HCT116 (cell line): ENCODE results near the gene HAO1.
A peak's percentile ranks its signal among the peaks of the same experiment; 100 is the strongest.

Experiments
- CTCF ChIP-seq, 3 experiments: fragments of 200-600 bp in 1 of 3; sonication (generic) in 1 of 3; IDR thresholded peaks in 2 of 3; conservative IDR thresholded peaks in 1 of 3; 2 replicates each; pipeline ENCODE4 v1.5.1; 2012 to 2017; ENCODE audit warnings: low read depth in 2 of 3, low read length in 2 of 3, antibody characterized with exemption in 1 of 3, borderline replicate concordance in 1 of 3, control low read depth in 1 of 3, mild to moderate bottlenecking in 1 of 3, mixed read lengths in 1 of 3, mixed run types in 1 of 3, moderate library complexity in 1 of 3; ENCODE audit not compliant: insufficient read depth in 1 of 3
- EZH2 ChIP-seq: fragments of 200-600 bp; sonication (generic); IDR thresholded peaks from 2 replicates; pipeline ENCODE4 v1.6.1; 2017; ENCODE audit warnings: antibody characterized with exemption, mixed run types
- POLR2A ChIP-seq: IDR thresholded peaks from 2 replicates; pipeline ENCODE4 v1.7.0; 2011; ENCODE audit warnings: borderline replicate concordance; ENCODE audit not compliant: insufficient read depth, insufficient read length; ENCODE audit errors: extremely low read depth
- POLR2AphosphoS5 ChIP-seq: IDR thresholded peaks from 2 replicates; pipeline ENCODE4 v1.6.1; 2011; ENCODE audit warnings: mild to moderate bottlenecking, low read depth, low read length, moderate library complexity
- SP1 ChIP-seq: IDR thresholded peaks from 2 replicates; pipeline ENCODE4 v1.6.1; 2012; ENCODE audit warnings: low read depth
- SRF ChIP-seq: IDR thresholded peaks from 2 replicates; pipeline ENCODE4 v1.6.1; 2012; ENCODE audit warnings: low read depth
- YY1 ChIP-seq: IDR thresholded peaks from 2 replicates; pipeline ENCODE4 v1.6.1; 2011; ENCODE audit warnings: low read length, low read depth, moderate library complexity, mild to moderate bottlenecking; ENCODE audit not compliant: insufficient replicate concordance; ENCODE audit errors: extremely low read depth
- ZNF274 ChIP-seq: fragments of 200-500 bp; sonication (Bioruptor generic); IDR thresholded peaks from 2 replicates; pipeline ENCODE4 v1.6.1; 2014; ENCODE audit warnings: mild to moderate bottlenecking, low read depth, low read length, inconsistent platforms
- TF ChIP-seq, protein P1 (sequence below): IDR thresholded peaks from 2 replicates; pipeline ENCODE4 v1.6.1; 2012
- TF ChIP-seq, protein P2 (sequence below): IDR thresholded peaks from 2 replicates; pipeline ENCODE4 v1.6.1; 2012; ENCODE audit warnings: low read depth

GRCh38 chr20:7856756-7857155 lies 83.5 kb downstream of the HAO1 start:
- TF ChIP-seq POLR2A = no peak
- TF ChIP-seq, protein P1, sequence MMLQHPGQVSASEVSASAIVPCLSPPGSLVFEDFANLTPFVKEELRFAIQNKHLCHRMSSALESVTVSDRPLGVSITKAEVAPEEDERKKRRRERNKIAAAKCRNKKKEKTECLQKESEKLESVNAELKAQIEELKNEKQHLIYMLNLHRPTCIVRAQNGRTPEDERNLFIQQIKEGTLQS = no peak
- TF ChIP-seq CTCF (IDR thresholded peaks at IDR 0.05 in 2 of 3, conservative IDR thresholded peaks at IDR 0.05 in 1 of 3; ENCODE audit: borderline replicate concordance in 1 of 3, insufficient read depth in 1 of 3, low read depth in 2 of 3, low read length in 2 of 3) = no peak
- TF ChIP-seq ZNF274 = no peak
- 0 out of 2 replicates have a peak, but pooled peaks have one; percentile 14 for TF ChIP-seq SP1
- TF ChIP-seq SRF = no peak
- TF ChIP-seq EZH2 = no peak
- TF ChIP-seq YY1 = no peak
- TF ChIP-seq, protein P2, sequence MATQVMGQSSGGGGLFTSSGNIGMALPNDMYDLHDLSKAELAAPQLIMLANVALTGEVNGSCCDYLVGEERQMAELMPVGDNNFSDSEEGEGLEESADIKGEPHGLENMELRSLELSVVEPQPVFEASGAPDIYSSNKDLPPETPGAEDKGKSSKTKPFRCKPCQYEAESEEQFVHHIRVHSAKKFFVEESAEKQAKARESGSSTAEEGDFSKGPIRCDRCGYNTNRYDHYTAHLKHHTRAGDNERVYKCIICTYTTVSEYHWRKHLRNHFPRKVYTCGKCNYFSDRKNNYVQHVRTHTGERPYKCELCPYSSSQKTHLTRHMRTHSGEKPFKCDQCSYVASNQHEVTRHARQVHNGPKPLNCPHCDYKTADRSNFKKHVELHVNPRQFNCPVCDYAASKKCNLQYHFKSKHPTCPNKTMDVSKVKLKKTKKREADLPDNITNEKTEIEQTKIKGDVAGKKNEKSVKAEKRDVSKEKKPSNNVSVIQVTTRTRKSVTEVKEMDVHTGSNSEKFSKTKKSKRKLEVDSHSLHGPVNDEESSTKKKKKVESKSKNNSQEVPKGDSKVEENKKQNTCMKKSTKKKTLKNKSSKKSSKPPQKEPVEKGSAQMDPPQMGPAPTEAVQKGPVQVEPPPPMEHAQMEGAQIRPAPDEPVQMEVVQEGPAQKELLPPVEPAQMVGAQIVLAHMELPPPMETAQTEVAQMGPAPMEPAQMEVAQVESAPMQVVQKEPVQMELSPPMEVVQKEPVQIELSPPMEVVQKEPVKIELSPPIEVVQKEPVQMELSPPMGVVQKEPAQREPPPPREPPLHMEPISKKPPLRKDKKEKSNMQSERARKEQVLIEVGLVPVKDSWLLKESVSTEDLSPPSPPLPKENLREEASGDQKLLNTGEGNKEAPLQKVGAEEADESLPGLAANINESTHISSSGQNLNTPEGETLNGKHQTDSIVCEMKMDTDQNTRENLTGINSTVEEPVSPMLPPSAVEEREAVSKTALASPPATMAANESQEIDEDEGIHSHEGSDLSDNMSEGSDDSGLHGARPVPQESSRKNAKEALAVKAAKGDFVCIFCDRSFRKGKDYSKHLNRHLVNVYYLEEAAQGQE = no peak
- no peak for TF ChIP-seq POLR2AphosphoS5
